ENCODE data around the gene KLF3. TPM values are rescaled to one million over a fixed set of nuclear protein-coding genes. Genes with fewer than 3 reads are reported as not detected.

KLF3 gene
- total and polyA plus RNA-seq, 2 of the 4 experiments (the other 2 are of a cell fraction) = 8.2 to 12.6 TPM

DNA sequence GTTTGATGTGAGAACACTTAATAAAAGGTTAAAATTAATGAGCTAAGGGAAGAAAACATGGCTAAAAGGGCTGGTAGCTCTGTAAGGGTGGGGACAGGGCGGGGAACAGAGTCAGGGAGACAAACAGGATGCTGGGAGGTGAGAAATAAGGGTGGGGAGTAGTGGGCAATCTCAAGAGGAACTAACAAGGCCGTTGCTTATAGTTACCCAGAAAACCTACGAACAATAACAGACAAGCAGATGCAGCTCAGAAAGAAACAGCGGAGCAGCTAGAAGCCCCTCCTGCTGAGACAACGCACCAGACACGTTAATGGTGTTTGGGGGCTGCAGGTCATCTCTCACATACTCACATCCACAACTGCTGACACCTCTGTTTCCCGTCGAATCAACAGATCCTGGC is 9.7 kb upstream of the KLF3 start:
- no peak overlapping the region for H2BK120ac ChIP-seq (ENCODE audit: low read depth, low read length)
- H3K9me1 ChIP-seq (ENCODE audit: insufficient read depth, low read length) = no peaks in the 10 kb centered on the region
- TF ChIP-seq RCOR1 (IDR thresholded peaks at IDR 0.05; ENCODE audit: insufficient replicate concordance, low read length) (no peak), RAD21 (IDR thresholded peaks at IDR 0.05; ENCODE audit: low read length) (no peak), CEBPB (IDR thresholded peaks at IDR 0.05; ENCODE audit: low read depth, low read length) (no peak), RFX5 (IDR thresholded peaks at IDR 0.05; ENCODE audit: low read depth, low read length) (no peak), MXI1 (IDR thresholded peaks at IDR 0.05; ENCODE audit: borderline replicate concordance, low read depth, low read length) (no peak)
- TF ChIP-seq, protein P1, sequence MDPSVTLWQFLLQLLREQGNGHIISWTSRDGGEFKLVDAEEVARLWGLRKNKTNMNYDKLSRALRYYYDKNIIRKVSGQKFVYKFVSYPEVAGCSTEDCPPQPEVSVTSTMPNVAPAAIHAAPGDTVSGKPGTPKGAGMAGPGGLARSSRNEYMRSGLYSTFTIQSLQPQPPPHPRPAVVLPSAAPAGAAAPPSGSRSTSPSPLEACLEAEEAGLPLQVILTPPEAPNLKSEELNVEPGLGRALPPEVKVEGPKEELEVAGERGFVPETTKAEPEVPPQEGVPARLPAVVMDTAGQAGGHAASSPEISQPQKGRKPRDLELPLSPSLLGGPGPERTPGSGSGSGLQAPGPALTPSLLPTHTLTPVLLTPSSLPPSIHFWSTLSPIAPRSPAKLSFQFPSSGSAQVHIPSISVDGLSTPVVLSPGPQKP (IDR thresholded peaks at IDR 0.05; ENCODE audit: borderline replicate concordance, low read depth, low read length) = no peak
- H2AFZ ChIP-seq (replicated peaks; ENCODE audit: low read length, poor library complexity) = no peak overlapping the region
- no peak overlapping the region for H3K4me2 ChIP-seq (ENCODE audit: low read depth, low read length)
- 71% methylated on average over 1 of the region's 8 CpGs; no CpG with 5 or more reads in 1 of the 2 experiments for WGBS, 2 experiments (ENCODE audit: extremely low coverage in 2 of 2, insufficient read length in 1 of 2)
- no peak overlapping the region for H3K23ac ChIP-seq (ENCODE audit: low read depth, low read length)
- no peak overlapping the region for H2AK9ac ChIP-seq (replicated peaks; ENCODE audit: low read depth, low read length, poor library complexity)
- no peak overlapping the region for H2BK15ac ChIP-seq (ENCODE audit: low read depth, low read length)
- H2BK5ac ChIP-seq (ENCODE audit: low read depth, low read length, poor library complexity, severe bottlenecking) = no peak overlapping the region
- ATAC-seq (ENCODE audit: low read depth) = no peak
- H3K4ac ChIP-seq (ENCODE audit: low read depth, low read length) = no peak overlapping the region
- no peak overlapping the region for H3K18ac ChIP-seq (ENCODE audit: low read depth, low read length)
- no peaks in the 10 kb centered on the region for H3K79me1 ChIP-seq (ENCODE audit: low read depth in 1 of 2, low read length in 2 of 2)
- H3K27ac ChIP-seq (ENCODE audit: insufficient read depth, low read length) = no peak overlapping the region
- H4K20me1 ChIP-seq (ENCODE audit: insufficient read depth, low read length) = no peaks in the 10 kb centered on the region
- no peaks in the 10 kb centered on the region for H3K9me3 ChIP-seq (ENCODE audit: control insufficient read depth, insufficient read depth, low read length)
- no peaks in the 10 kb centered on the region for H3K36me3 ChIP-seq (ENCODE audit: control insufficient read depth, insufficient read depth, low read length)
- intact Hi-C loops (cut with micrococcal nuclease) (no loop called here), dilution Hi-C loops (cut with HindIII; ENCODE audit: low sequenced_read_pairs, unreplicated experiment) (no loop called here), in situ Hi-C loops (cut with MboI; ENCODE audit: low sequenced_read_pairs) (no loop called here)
- ChIA-PET POLR2A (ENCODE audit: unreplicated experiment) (interaction anchor here (0.6 kb wide), 1 partner anchor 9 kb away, joined by 9 read pairs; no protein-coding TSS in a partner anchor), CTCF (interaction anchor here (0.6 kb wide), 1 partner anchor 10 kb away, joined by 5 read pairs; no protein-coding TSS in a partner anchor)
- H3K4me1 ChIP-seq (ENCODE audit: control insufficient read depth, insufficient read depth, low read length) = no peaks in the 10 kb centered on the region
- no peak overlapping the region for H4K91ac ChIP-seq (ENCODE audit: insufficient read depth, low read depth, low read length)
- H4K5ac ChIP-seq (ENCODE audit: low read depth, low read length) = no peak overlapping the region
- no peak overlapping the region for H2AK5ac ChIP-seq (ENCODE audit: low read depth, low read length)
- H2BK20ac ChIP-seq (ENCODE audit: low read depth, low read length) = no peak overlapping the region
- H3K56ac ChIP-seq (ENCODE audit: extremely low read depth, insufficient read depth, low read length) = no peak overlapping the region
- peaks cover 7% of the 10 kb centered on the region; the same call in 1 of the 2 replicates for H3K27me3 ChIP-seq (ENCODE audit: control insufficient read depth, insufficient read depth, low read length)
- H3K4me3 ChIP-seq (ENCODE audit: insufficient read depth, low read depth, low read length) = no peak overlapping the region
- no peak overlapping the region for H3K14ac ChIP-seq (replicated peaks; ENCODE audit: low read depth, low read length)
- H4K8ac ChIP-seq (ENCODE audit: low read depth in 2 of 2, low read length in 2 of 2) = no peak overlapping the region
- DNase-seq = no peak
- no TSS peak for BruUV-seq (replicated peaks)
- H3K9ac ChIP-seq (ENCODE audit: low read depth, low read length) = no peak overlapping the region
